Measurements from ENCODE around the gene BCL2L12.
A peak's percentile ranks its signal among the peaks of the same experiment; 100 is the strongest.
"Not testable (repeated sequence)": the region's sequence is repeated elsewhere in the genome, so short reads cannot be mapped to it uniquely, and the experiment has no call there.

BCL2L12 gene

GRCh38 chr19:49665351-49666119 lies at the start of gene BCL2L12, which contains the start of gene IRF3:
Gene BCL2L12 (plus strand): TSS chr19:49665933. CDS start chr19:49666693, 760 bp downstream.
Gene IRF3 (minus strand): TSS chr19:49665857. CDS start chr19:49664838, 1,019 bp downstream.
- DNase-seq, result peak; percentile 97

DNA sequence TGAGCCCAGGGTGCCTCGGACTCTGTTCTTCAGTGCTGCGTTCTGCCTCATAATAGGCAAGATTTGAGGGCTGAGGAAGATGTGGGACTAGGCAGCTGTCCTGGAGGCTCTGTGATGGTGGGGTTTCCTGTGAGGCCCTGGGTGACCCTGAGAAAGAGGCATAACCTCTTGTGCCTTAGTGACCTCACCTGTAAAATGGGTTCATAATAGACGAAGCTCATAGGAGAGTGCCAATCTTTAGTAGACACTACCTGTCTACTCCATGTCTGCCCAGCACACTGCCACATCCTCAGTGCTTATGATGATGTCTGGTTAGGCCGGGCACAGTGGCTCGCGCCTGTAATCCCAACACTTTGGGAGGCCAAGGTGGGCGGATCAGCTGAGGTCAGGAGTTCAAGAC lies 49.2 kb upstream of the BCL2L12 start:
- no peak for DNase-seq

- no peak for DNase-seq
Observed at GRCh38 chr19:49616945-49617344, 48.8 kb upstream of the BCL2L12 start.

- not testable (repeated sequence) for DNase-seq
Observed at GRCh38 chr19:49617860-49618259, 47.9 kb upstream of the BCL2L12 start.

- DNase-seq, result no peak
Observed at GRCh38 chr19:49624967-49625910, 40.5 kb upstream of the BCL2L12 start.

GRCh38 chr19:49626226-49626625 lies 39.5 kb upstream of the BCL2L12 start:
- DNase-seq, result no peak

GRCh38 chr19:49629659-49630058 lies 36.1 kb upstream of the BCL2L12 start:
- DNase-seq, result no peak

DNA sequence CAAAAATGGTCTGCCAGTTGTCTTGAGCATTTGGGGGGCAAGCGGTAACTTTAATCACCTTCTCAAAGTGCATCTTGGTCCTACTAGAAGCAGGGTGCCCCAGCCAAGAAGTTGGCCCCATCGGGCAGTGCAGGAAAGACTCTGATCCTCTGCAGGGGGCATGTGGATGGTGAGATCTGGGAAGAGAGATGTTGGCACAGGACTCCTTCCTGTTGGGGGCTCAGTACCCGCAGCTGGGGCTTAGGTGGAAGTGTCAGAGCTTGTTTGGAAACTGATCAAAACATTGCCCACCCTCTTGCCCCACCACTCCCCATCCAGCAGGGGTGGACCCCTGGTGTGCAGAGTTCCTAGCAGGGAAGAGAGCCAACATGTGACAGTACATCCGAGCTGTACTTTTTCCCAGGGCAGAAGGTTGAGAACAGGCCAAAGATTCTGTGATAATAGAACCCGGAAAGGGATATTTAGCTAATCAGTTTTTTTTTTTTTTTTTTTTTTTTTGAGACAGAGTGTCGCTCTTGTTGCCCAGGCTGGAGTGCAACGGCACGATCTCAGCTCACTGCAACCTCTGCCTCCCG lies 34.6 kb upstream of the BCL2L12 start:
- no peak for DNase-seq

- no peak for DNase-seq
Observed at GRCh38 chr19:49631610-49632192, 34.0 kb upstream of the BCL2L12 start.

GRCh38 chr19:49632576-49632975 lies 33.2 kb upstream of the BCL2L12 start:
- DNase-seq, result no peak

DNA sequence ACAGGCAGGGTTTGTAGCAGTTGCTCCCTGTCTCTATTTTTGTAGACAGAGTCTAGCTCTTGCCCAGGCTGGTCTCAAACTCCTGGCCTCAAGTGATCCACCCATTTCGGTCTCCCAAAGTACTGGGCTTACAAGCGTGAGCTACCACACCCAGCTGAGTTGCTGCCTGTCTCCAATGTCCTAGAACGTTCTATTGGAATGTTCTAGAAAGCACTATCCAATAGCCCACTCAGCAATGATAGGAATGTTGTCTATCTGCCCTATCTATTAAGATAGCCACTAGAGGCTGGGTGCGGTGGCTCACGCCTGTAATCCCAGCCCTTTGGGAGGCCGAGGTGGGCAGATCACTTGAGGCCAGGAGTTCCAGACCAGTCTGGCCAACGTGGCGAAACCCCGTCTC lies 32.5 kb upstream of the BCL2L12 start:
- DNase-seq, result not testable (repeated sequence)

- peak; percentile 34 for DNase-seq
Observed at GRCh38 chr19:49635530-49636232, 30.1 kb upstream of the BCL2L12 start.

GRCh38 chr19:49636233-49636932 lies 29.4 kb upstream of the BCL2L12 start:
- DNase-seq, result peak; percentile 42

DNA sequence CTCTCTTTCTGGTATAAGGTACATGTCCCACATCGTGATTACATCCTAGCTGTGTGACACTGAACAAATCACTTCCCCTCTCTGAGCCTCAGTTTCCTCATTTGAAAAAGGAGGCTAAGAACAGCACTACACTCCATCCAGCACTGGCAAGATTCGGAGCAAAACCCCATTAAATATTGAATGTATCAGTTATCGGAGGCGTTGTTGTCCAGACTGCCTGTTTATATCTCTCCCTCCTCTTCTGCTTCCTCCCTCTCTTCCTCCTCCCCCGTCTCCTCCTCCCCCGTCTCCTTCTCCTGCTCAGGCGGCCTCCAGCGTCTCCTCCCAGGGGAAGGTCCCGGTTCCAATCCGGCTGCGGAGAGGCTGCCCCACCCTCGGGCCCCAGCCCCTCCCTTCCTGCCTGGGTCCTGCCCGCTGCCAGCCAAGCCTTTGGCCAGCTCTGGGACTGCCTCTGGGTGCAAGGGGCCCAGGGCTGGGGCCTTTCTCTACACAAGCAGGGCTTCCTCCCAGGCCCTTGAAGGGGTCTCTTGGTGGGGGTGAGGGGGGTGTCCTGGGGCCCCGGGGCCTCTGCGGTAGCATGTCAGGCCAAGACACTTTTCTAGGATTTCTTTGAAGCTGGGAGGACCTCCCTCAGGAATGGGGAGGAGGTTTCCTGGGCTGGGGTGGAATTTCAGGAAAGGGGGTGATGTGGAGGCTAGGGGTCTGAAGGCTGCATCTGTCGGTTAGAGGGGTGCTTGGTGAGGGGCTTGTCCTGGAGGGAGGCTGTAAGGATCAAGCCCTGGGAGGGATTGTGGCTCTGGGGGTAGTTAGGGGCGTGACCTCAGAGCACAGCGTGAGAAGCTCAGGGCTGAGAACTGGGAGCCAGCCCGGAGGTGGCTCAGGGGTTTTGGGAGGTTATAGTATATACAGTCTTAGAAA lies 27.7 kb upstream of the BCL2L12 start:
- peak; percentile 83 for DNase-seq

DNA sequence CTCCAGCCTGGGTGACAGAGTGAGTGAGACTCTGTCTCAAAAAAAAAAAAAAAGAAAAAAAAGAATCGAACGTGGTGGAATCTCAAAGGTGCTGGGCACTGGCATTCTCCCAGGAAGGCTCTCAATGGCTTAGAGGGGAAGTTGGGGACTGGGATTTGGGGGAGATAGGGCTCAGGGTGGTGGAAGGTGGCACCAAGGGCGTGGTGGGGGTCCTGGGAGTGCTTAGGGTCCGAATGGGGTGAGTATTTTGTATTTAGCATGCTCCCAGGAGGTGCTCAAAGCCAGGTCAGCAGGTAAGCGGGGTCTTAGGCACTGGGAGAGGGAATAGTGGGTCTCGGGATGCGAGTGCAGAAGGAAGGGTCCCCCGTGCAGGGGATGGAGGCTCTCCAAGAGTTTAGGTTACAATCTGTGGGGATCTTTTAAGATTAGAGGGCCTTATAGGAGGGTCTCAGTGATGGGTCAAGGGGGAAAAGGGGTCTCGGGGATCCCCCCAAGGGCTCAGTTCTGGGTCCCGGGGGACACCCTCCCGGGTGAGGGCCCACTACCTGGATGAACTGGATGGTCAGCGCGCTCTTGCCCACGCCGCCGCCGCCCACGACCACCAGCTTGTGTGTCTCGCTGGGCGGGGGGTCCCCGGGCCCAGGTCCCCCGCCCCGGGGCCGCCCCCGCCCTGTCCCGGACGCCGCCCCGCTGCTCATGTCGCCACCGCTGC lies 26.2 kb upstream of the BCL2L12 start:
- peak; percentile 57 for DNase-seq

GRCh38 chr19:49640113-49640898 lies 25.4 kb upstream of the BCL2L12 start, which contains the start of gene RRAS:
Gene RRAS (minus strand): TSS chr19:49640143. CDS start chr19:49640098, 45 bp downstream.
- peak; percentile 100 for DNase-seq

GRCh38 chr19:49641688-49642491 lies 23.8 kb upstream of the BCL2L12 start, which contains the start of gene SCAF1:
Gene SCAF1 (plus strand): TSS chr19:49642209. CDS start chr19:49645027, 2,818 bp downstream.
- peak; percentile 100 for DNase-seq
